Neuronal stem cell (in vitro differentiated cells): ENCODE measurements around the gene MBLAC1.

Experiments used
- DNase-seq: peaks from one replicate; pipeline ENCODE4 v3.0.0-alpha.2; 2013; ENCODE audit warnings: low spot score
- H2AFZ ChIP-seq: one replicate; pipeline ENCODE4 v1.6.1; 2013; ENCODE audit warnings: mild to moderate bottlenecking, low read length, inconsistent platforms
- H2AK5ac ChIP-seq: 2 replicates; pipeline ENCODE4 v1.6.1; 2013; ENCODE audit warnings: low read depth, mild to moderate bottlenecking, inconsistent platforms, low read length, moderate library complexity, mixed read lengths
- H2BK120ac ChIP-seq: 2 replicates; pipeline ENCODE4 v1.6.1; 2013; ENCODE audit warnings: low read depth, mild to moderate bottlenecking, inconsistent platforms, low read length, moderate library complexity, mixed read lengths
- H2BK12ac ChIP-seq: one replicate; pipeline ENCODE4 v1.6.1; 2013; ENCODE audit warnings: low read length, inconsistent platforms
- H2BK15ac ChIP-seq: 2 replicates; pipeline ENCODE4 v1.6.1; 2013; ENCODE audit warnings: mild to moderate bottlenecking, low read length, inconsistent platforms, mixed read lengths
- H2BK5ac ChIP-seq: one replicate; pipeline ENCODE4 v1.6.1; 2013; ENCODE audit warnings: inconsistent platforms, mild to moderate bottlenecking, low read length, moderate library complexity
- H3K14ac ChIP-seq: one replicate; pipeline ENCODE4 v1.6.1; 2013; ENCODE audit warnings: low read length, inconsistent platforms
- H3K18ac ChIP-seq: 2 replicates; pipeline ENCODE4 v1.6.1; 2013; ENCODE audit warnings: low read length, inconsistent platforms
- H3K23ac ChIP-seq: 2 replicates; pipeline ENCODE4 v1.6.1; 2013; ENCODE audit warnings: low read depth, mild to moderate bottlenecking, mixed read lengths, low read length, inconsistent platforms; ENCODE audit not compliant: poor library complexity
- H3K27ac ChIP-seq: replicated peaks from 3 replicates; pipeline ENCODE4 v1.5.1; 2013; ENCODE audit warnings: low read length, inconsistent platforms
- H3K27me3 ChIP-seq, 3 experiments: 2 replicates each; pipeline ENCODE4 v1.6.1; 2013; ENCODE audit warnings: low read length in 3 of 3, mild to moderate bottlenecking in 2 of 3, inconsistent platforms in 1 of 3, low read depth in 1 of 3, mixed read lengths in 1 of 3, moderate library complexity in 1 of 3; ENCODE audit not compliant: control insufficient read depth in 3 of 3, insufficient read depth in 3 of 3
- H3K36me3 ChIP-seq, 2 donors: replicated peaks in 1 of 2; 2 replicates each; pipeline ENCODE4 v1.6.1; 2013; ENCODE audit warnings: low read length in 2 of 2; ENCODE audit not compliant: control insufficient read depth in 2 of 2, insufficient read depth in 2 of 2
- H3K4ac ChIP-seq: 2 replicates; pipeline ENCODE4 v1.6.1; 2013; ENCODE audit warnings: inconsistent platforms, mild to moderate bottlenecking, low read length, moderate library complexity
- H3K4me1 ChIP-seq, 2 donors: 1 replicate in 1 of 2; 2 replicates in 1 of 2; pipeline ENCODE4 v1.6.1; 2013; ENCODE audit warnings: low read length in 2 of 2, low read depth in 1 of 2; ENCODE audit not compliant: control insufficient read depth in 2 of 2, insufficient read depth in 1 of 2
- H3K4me2 ChIP-seq: one replicate; pipeline ENCODE4 v1.6.1; 2013; ENCODE audit warnings: mild to moderate bottlenecking, low read length, inconsistent platforms; ENCODE audit not compliant: insufficient read depth, poor library complexity, severe bottlenecking
- H3K4me3 ChIP-seq, 2 donors: 2 replicates each; pipeline ENCODE4 v1.5.1; 2013; ENCODE audit warnings: low read length in 2 of 2, mild to moderate bottlenecking in 2 of 2, inconsistent platforms in 1 of 2, moderate library complexity in 1 of 2
- H3K79me1 ChIP-seq: one replicate; pipeline ENCODE4 v1.6.1; 2013; ENCODE audit warnings: low read depth, mild to moderate bottlenecking, inconsistent platforms, low read length, moderate library complexity
- H3K9ac ChIP-seq: one replicate; pipeline ENCODE4 v1.6.1; 2013; ENCODE audit warnings: mild to moderate bottlenecking, low read depth, low read length, inconsistent platforms; ENCODE audit not compliant: poor library complexity
- H3K9me3 ChIP-seq, 2 donors: replicated peaks in 1 of 2; 2 replicates each; pipeline versions ENCODE3 to v1.6.1; 2013; ENCODE audit warnings: low read length in 2 of 2, mild to moderate bottlenecking in 2 of 2, inconsistent platforms in 1 of 2, low read depth in 1 of 2, mixed read lengths in 1 of 2, moderate library complexity in 1 of 2; ENCODE audit not compliant: control insufficient read depth in 2 of 2, insufficient read depth in 1 of 2
- H4K8ac ChIP-seq: one replicate; pipeline ENCODE4 v1.6.1; 2013; ENCODE audit warnings: low read depth, mild to moderate bottlenecking, inconsistent platforms, low read length, moderate library complexity
- H4K91ac ChIP-seq: one replicate; pipeline ENCODE4 v1.6.1; 2013; ENCODE audit warnings: low read length, low read depth, mild to moderate bottlenecking, inconsistent platforms; ENCODE audit not compliant: poor library complexity
- WGBS, 2 donors: extraction: QIAGEN DNeasy Blood & Tissue Kit; methylation state at CpG; one replicate each; pipeline ENCODE4 v1.1.7; 2013; ENCODE audit warnings: missing lambda C conversion rate in 2 of 2, mixed read lengths in 1 of 2; ENCODE audit not compliant: insufficient read length in 2 of 2, insufficient replicate concordance in 1 of 2; ENCODE audit errors: extremely low coverage in 2 of 2; 5-methylcytosine and 5-hydroxymethylcytosine counted together

MBLAC1 gene

GRCh38 chr7:100087055-100087750 lies 39.6 kb upstream of the MBLAC1 start:
- no peak overlapping the region for H4K8ac ChIP-seq
- H2BK5ac ChIP-seq, result no peak overlapping the region
- no peak overlapping the region for H3K4me3 ChIP-seq
- H3K18ac ChIP-seq, result no peak overlapping the region
- no peak overlapping the region for H2BK120ac ChIP-seq
- H3K79me1 ChIP-seq, result no peaks in the 10 kb centered on the region
- H4K91ac ChIP-seq, result no peak overlapping the region
- H3K36me3 ChIP-seq, result peaks cover 17 to 21% of the 10 kb centered on the region in 2 donors
- peaks cover 5 to 7% of the 10 kb centered on the region in 2 donors for H3K4me1 ChIP-seq
- H3K4me2 ChIP-seq, result no peak overlapping the region
- H2BK15ac ChIP-seq, result no peak overlapping the region
- no peak overlapping the region for H2BK12ac ChIP-seq
- DNase-seq, result no peak
- WGBS, 2 donors, result no CpG with 5 or more reads among the region's 10 CpGs
- H3K23ac ChIP-seq, result no peak overlapping the region
- H3K4ac ChIP-seq, result no peak overlapping the region
- peaks cover 0 to 2% (median 0%) of the 10 kb centered on the region in 3 experiments for H3K27me3 ChIP-seq
- H3K9ac ChIP-seq, result no peak overlapping the region
- no peak overlapping the region for H3K14ac ChIP-seq
- H2AK5ac ChIP-seq, result no peak overlapping the region
- no peak overlapping the region for H3K27ac ChIP-seq
- H3K9me3 ChIP-seq, result no peaks in the 10 kb centered on the region
- no peak overlapping the region for H2AFZ ChIP-seq

- peaks cover 0 to 2% (median 0%) of the 10 kb centered on the region in 3 experiments for H3K27me3 ChIP-seq
- no peaks in the 10 kb centered on the region for H3K9me3 ChIP-seq
- no peak overlapping the region for H3K23ac ChIP-seq
- H2BK15ac ChIP-seq, result no peak overlapping the region
- H3K9ac ChIP-seq, result peak overlapping the region; percentile 95
- H3K79me1 ChIP-seq, result no peaks in the 10 kb centered on the region
- peak overlapping the region; percentile 90 for H2AK5ac ChIP-seq
- H3K27ac ChIP-seq, result peak overlapping the region; percentile 73
- no peak overlapping the region for H4K91ac ChIP-seq
- no peak overlapping the region for H2BK120ac ChIP-seq
- peak overlapping the region; percentile 95 for H3K4me3 ChIP-seq
- no peak overlapping the region for H3K14ac ChIP-seq
- H3K36me3 ChIP-seq, result peaks cover 25 to 30% of the 10 kb centered on the region in 2 donors
- H4K8ac ChIP-seq, result no peak overlapping the region
- H2BK12ac ChIP-seq, result no peak overlapping the region
- H2BK5ac ChIP-seq, result peak overlapping the region; percentile 77
- peak overlapping the region; percentile 50 for H3K18ac ChIP-seq
- peak overlapping the region; percentile 74 for H3K4me2 ChIP-seq
- WGBS, 2 donors, result no CpG with 5 or more reads among the region's 11 CpGs
- H3K4ac ChIP-seq, result peak overlapping the region; percentile 58
- H3K4me1 ChIP-seq, result peaks cover 0 to 5% of the 10 kb centered on the region in 2 donors
- no peak for DNase-seq
- H2AFZ ChIP-seq, result peak overlapping the region; percentile 91
Measured at GRCh38 chr7:100088095-100088620, 38.6 kb upstream of the MBLAC1 start.

- Histone ChIP-seq H3K79me1 (peaks cover 3% of the 10 kb centered on the region), H4K8ac (no peak within 1 kb of the TSS), H2BK5ac (peak within 1 kb of the TSS; percentile 77), H4K91ac (no peak within 1 kb of the TSS), H3K9me3 (no peaks in the 10 kb centered on the region), H3K23ac (peak within 1 kb of the TSS; percentile 97), H3K4me3 (peak within 1 kb of the TSS; percentile 95), H2AK5ac (peak within 1 kb of the TSS; percentile 90), H3K27ac (peak within 1 kb of the TSS; percentile 84), H3K4me1 (peaks cover 0 to 5% of the 10 kb centered on the region in 2 donors), H3K9ac (peak within 1 kb of the TSS; percentile 95), H2BK120ac (no peak within 1 kb of the TSS), H3K4ac (peak within 1 kb of the TSS; percentile 93), H2AFZ (peak within 1 kb of the TSS; percentile 91), H3K27me3 (peaks cover 0 to 2% (median 0%) of the 10 kb centered on the region in 3 experiments), H2BK15ac (peak within 1 kb of the TSS; percentile 21), H3K18ac (peak within 1 kb of the TSS; percentile 99), H2BK12ac (no peak within 1 kb of the TSS), H3K36me3 (peaks cover 32 to 37% of the 10 kb centered on the region in 2 donors), H3K14ac (peak within 1 kb of the TSS; percentile 91), H3K4me2 (peak within 1 kb of the TSS; percentile 74)
- WGBS, 2 donors, result no CpG with 5 or more reads among the region's 68 CpGs
- DNase-seq, result peak; percentile 75
Measured at GRCh38 chr7:100088621-100089457, 37.9 kb upstream of the MBLAC1 start, which contains the start of gene COPS6. Gene COPS6, plus strand, starts transcription at chr7:100088969. Its CDS starts 22 bp downstream, at chr7:100088991.
